ENCODE data around the gene CRLF1.

CRLF1 gene

DNA sequence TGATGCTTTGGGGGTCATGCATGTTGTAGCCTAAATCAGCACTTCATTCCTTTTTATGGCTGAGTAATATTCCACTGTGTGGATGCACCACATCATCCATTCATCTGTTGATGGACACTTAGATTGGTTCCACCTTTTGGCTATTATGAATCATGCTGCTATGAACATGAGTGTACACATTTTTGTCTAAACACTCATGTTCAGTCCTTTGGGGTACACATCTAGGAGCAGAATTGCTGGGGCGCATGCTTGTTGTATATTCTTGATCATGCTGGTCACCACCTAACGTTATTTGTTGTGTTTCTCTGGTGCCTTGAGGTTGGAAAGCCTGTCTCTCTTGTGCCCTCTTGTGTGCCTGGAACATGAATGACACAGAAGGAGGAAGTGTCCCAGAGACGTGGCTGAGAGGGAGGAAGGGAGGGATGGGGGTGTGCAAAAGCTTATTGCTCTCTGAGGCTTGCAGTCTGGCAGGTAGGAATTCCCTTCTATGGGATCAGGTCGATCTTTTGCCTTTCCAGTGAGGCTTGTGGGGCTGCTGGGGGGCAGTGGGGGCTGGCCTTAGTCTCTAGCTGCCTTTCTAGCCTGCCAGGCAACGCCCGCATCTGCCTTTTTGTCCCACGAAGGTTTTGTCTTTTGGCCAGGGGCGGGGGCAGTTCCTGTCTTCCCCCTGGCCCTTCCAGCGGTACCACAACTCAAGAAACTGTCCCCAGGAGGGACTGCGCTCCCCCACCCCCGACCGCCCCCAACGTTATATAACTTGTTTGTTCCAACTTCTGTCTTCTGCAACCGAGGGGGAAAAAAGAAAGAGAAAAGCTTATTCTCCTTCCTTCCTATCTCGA, 37.8 kb upstream of the CRLF1 start:
- Histone ChIP-seq H3K27me3 (ENCODE audit: insufficient read depth, low read length) (peaks cover 7% of the 10 kb centered on the region; the same call in 1 of the 2 replicates), H3F3A (ENCODE audit: insufficient read depth, low read length) (no peaks in the 10 kb centered on the region), H2AFZ (ENCODE audit: low read length) (no peak overlapping the region), H3K27ac (ENCODE audit: low read depth, low read length, poor library complexity, severe bottlenecking) (no peak overlapping the region), H3K9me3 (ENCODE audit: low read length) (no peaks in the 10 kb centered on the region), H3K9ac (ENCODE audit: low read length) (no peak overlapping the region), H4K20me1 (ENCODE audit: insufficient read depth, low read length) (no peaks in the 10 kb centered on the region), H3K4me3 (ENCODE audit: low read depth, low read length, poor library complexity, severe bottlenecking) (no peak overlapping the region), H3K36me3 (ENCODE audit: insufficient read depth, low read length) (no peaks in the 10 kb centered on the region), H3K9me2 (ENCODE audit: low read depth, low read length) (no peaks in the 10 kb centered on the region), H3K79me2 (ENCODE audit: insufficient read depth, low read length) (no peaks in the 10 kb centered on the region), H3K4me2 (ENCODE audit: low read length) (no peak overlapping the region), H3K4me1 (ENCODE audit: insufficient read depth, low read length, severe bottlenecking) (no peaks in the 10 kb centered on the region)
- TF ChIP-seq, protein P1, sequence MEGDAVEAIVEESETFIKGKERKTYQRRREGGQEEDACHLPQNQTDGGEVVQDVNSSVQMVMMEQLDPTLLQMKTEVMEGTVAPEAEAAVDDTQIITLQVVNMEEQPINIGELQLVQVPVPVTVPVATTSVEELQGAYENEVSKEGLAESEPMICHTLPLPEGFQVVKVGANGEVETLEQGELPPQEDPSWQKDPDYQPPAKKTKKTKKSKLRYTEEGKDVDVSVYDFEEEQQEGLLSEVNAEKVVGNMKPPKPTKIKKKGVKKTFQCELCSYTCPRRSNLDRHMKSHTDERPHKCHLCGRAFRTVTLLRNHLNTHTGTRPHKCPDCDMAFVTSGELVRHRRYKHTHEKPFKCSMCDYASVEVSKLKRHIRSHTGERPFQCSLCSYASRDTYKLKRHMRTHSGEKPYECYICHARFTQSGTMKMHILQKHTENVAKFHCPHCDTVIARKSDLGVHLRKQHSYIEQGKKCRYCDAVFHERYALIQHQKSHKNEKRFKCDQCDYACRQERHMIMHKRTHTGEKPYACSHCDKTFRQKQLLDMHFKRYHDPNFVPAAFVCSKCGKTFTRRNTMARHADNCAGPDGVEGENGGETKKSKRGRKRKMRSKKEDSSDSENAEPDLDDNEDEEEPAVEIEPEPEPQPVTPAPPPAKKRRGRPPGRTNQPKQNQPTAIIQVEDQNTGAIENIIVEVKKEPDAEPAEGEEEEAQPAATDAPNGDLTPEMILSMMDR (IDR thresholded peaks at IDR 0.05; ENCODE audit: low read length): peak; percentile 31; the same call in 1 of the 2 replicates
- TF ChIP-seq EZH2 (IDR thresholded peaks at IDR 0.05; ENCODE audit: borderline replicate concordance, low read length): no peak

GRCh38 chr19:18639706-18640243, 33.2 kb upstream of the CRLF1 start:
- Histone ChIP-seq H4K20me1 (ENCODE audit: insufficient read depth, low read length) (no peaks in the 10 kb centered on the region), H3K79me2 (ENCODE audit: insufficient read depth, low read length) (no peaks in the 10 kb centered on the region), H3K9ac (ENCODE audit: low read length) (no peak overlapping the region)

DNA sequence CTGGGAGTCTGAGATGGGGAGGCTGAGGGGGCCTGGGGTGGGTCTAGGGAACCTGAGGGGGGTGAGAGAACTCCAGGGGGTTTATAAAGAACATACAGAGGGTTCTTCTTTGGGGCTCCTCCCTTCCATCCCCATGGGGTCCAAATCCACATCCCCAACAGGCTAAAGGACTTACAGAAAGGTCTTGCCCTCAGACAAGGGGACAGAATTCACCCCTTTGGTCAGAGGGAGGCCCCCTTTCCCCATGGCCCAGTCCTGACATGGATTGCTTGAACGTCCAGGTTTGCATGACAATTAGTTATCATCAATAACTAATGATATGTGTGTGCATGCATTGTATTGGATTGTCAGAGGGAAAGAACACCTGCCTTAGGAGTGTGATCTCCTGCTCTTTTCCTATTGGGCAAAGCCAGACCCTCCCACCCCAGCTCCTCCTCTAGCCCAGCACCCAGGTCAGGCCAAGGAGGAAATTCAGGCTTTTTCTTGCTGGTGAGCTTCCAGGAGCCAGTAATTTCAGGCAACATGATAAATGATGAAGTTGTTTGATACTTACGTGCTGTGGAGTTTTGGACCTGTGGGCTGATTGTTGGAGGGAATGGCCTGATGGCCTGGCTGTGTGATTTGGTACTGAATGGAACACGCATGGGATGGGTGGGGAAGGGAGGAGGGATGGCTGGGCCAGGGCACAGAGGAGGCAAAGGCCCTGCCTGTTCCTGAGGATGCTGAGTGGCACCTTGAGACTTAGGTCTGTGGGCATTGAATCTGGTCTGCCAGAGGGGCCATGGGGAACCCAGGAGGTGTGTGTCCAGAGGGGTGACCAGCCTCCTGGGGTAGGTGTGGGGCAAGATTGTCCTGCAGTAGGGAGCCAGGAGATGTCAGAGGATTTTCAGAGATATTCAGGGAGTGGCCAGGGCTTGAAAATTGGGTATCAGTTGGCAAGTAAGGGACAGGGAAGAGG, 31.4 kb upstream of the CRLF1 start:
- peaks cover 13% of the 10 kb centered on the region for H3K4me1 ChIP-seq (ENCODE audit: insufficient read depth, low read length, severe bottlenecking)
- no peaks in the 10 kb centered on the region for H3K9me2 ChIP-seq (ENCODE audit: low read depth, low read length)
- H4K20me1 ChIP-seq (ENCODE audit: insufficient read depth, low read length): no peaks in the 10 kb centered on the region
- peak overlapping the region; percentile 68; the same call in 1 of the 2 replicates for H3K4me2 ChIP-seq (ENCODE audit: low read length)
- no peak overlapping the region for H2AFZ ChIP-seq (ENCODE audit: low read length)
- TF ChIP-seq, protein P1 (IDR thresholded peaks at IDR 0.05; ENCODE audit: low read length): no peak
- no peak for TF ChIP-seq EZH2 (IDR thresholded peaks at IDR 0.05; ENCODE audit: borderline replicate concordance, low read length)
- H3K27me3 ChIP-seq (ENCODE audit: insufficient read depth, low read length): 0 out of 2 replicates have a peak, but pooled peaks cover 6% of the 10 kb centered on the region
- H3K36me3 ChIP-seq (ENCODE audit: insufficient read depth, low read length): no peaks in the 10 kb centered on the region
- H3K4me3 ChIP-seq (ENCODE audit: low read depth, low read length, poor library complexity, severe bottlenecking): peak overlapping the region; percentile 59
- no peak overlapping the region for H3K27ac ChIP-seq (ENCODE audit: low read depth, low read length, poor library complexity, severe bottlenecking)
- no peaks in the 10 kb centered on the region for H3F3A ChIP-seq (ENCODE audit: insufficient read depth, low read length)
- H3K9ac ChIP-seq (ENCODE audit: low read length): no peak overlapping the region
- H3K79me2 ChIP-seq (ENCODE audit: insufficient read depth, low read length): no peaks in the 10 kb centered on the region
- no peaks in the 10 kb centered on the region for H3K9me3 ChIP-seq (ENCODE audit: low read length)

More at GRCh38 chr19:18639706-18640243, 33.2 kb upstream of the CRLF1 start:
- Histone ChIP-seq H3K27me3 (ENCODE audit: insufficient read depth, low read length) (no peaks in the 10 kb centered on the region), H3K36me3 (ENCODE audit: insufficient read depth, low read length) (no peaks in the 10 kb centered on the region), H3K27ac (ENCODE audit: low read depth, low read length, poor library complexity, severe bottlenecking) (no peak overlapping the region), H3K4me3 (ENCODE audit: low read depth, low read length, poor library complexity, severe bottlenecking) (no peak overlapping the region), H2AFZ (ENCODE audit: low read length) (no peak overlapping the region), H3F3A (ENCODE audit: insufficient read depth, low read length) (no peaks in the 10 kb centered on the region), H3K4me2 (ENCODE audit: low read length) (no peak overlapping the region), H3K4me1 (ENCODE audit: insufficient read depth, low read length, severe bottlenecking) (peaks cover 13% of the 10 kb centered on the region), H3K9me3 (ENCODE audit: low read length) (no peaks in the 10 kb centered on the region), H3K9me2 (ENCODE audit: low read depth, low read length) (no peaks in the 10 kb centered on the region)
- TF ChIP-seq, protein P1 (IDR thresholded peaks at IDR 0.05; ENCODE audit: low read length): no peak
- TF ChIP-seq EZH2 (IDR thresholded peaks at IDR 0.05; ENCODE audit: borderline replicate concordance, low read length): no peak

All from OCI-LY1 (cell line).